ENCODE results near the gene SOD3. TPM values are rescaled to one million over a fixed set of nuclear protein-coding genes. Genes with fewer than 3 reads are reported as not detected.

The SOD3 gene
- total and polyA plus RNA-seq, 2 of the 8 experiments (the other 6 are each of a cell fraction or from before 2014, with no cell fraction given): 4.9 TPM

- TF ChIP-seq SAP30 (IDR thresholded peaks at IDR 0.05; ENCODE audit: insufficient read depth, insufficient replicate concordance, low read length) (no peak), EP300 (IDR thresholded peaks at IDR 0.05; ENCODE audit: borderline replicate concordance in 1 of 2, low read depth in 2 of 2, low read length in 2 of 2) (no peak), EZH2 (IDR thresholded peaks at IDR 0.05; ENCODE audit: low read depth, low read length, severe bottlenecking) (no peak), CHD1 (IDR thresholded peaks at IDR 0.05; ENCODE audit: low read depth, low read length) (no peak), EGR1 (IDR thresholded peaks at IDR 0.05; ENCODE audit: borderline replicate concordance, low read depth, low read length) (no peak), KDM4A (IDR thresholded peaks at IDR 0.05; ENCODE audit: low read depth, low read length, severe bottlenecking) (no peak), RXRA (IDR thresholded peaks at IDR 0.05; ENCODE audit: insufficient read depth, low read depth, low read length) (no peak), CTCF (IDR thresholded peaks at IDR 0.05; ENCODE audit: control extremely low read depth in 1 of 3, insufficient read depth in 1 of 3, low read depth in 1 of 3, low read length in 3 of 3) (no peak), JUND (IDR thresholded peaks at IDR 0.05; ENCODE audit: low read length) (no peak), NANOG (IDR thresholded peaks at IDR 0.05; ENCODE audit: insufficient read depth, low read depth, low read length, poor library complexity, severe bottlenecking) (no peak), SRF (IDR thresholded peaks at IDR 0.05; ENCODE audit: low read depth, low read length) (no peak)
Measured at GRCh38 chr4:24777536-24778463, 17.6 kb upstream of the SOD3 start (continued).
